ENCODE measurements around the gene CNGA3. TPM values are rescaled to one million over a fixed set of nuclear protein-coding genes. Genes with fewer than 3 reads are reported as not detected.

The CNGA3 gene
- total and polyA plus RNA-seq, 2 experiments from 2014 or later, result under 0.01 to 0.30 TPM

GRCh38 chr2:98394595-98395153 lies 48.4 kb downstream of the CNGA3 start:
- WGBS, 2 experiments (ENCODE audit: low coverage in 1 of 2, low lambda C conversion rate in 2 of 2, missing lambda C conversion rate in 2 of 2), result 77 to 83% methylated on average over 3 of the region's 3 CpGs
- Histone ChIP-seq H3K27ac (no peak overlapping the region), H3F3A (ENCODE audit: insufficient read depth) (no peaks in the 10 kb centered on the region), H3K4me2 (ENCODE audit: unreplicated experiment) (no peak overlapping the region), H3K36me3 (ENCODE audit: low read depth) (no peaks in the 10 kb centered on the region), H2AFZ (no peak overlapping the region), H3K9me2 (ENCODE audit: insufficient read depth) (no peaks in the 10 kb centered on the region), H3K9me3 (ENCODE audit: low read depth) (no peaks in the 10 kb centered on the region), H3K4me1 (ENCODE audit: insufficient read depth) (no peaks in the 10 kb centered on the region), H4K20me1 (ENCODE audit: insufficient read depth) (no peaks in the 10 kb centered on the region), H3K27me3 (replicated peaks; ENCODE audit: insufficient read depth) (peaks cover 21% of the 10 kb centered on the region), H3K79me2 (ENCODE audit: insufficient read depth) (no peaks in the 10 kb centered on the region), H3K4me3 (no peak overlapping the region), H3K9ac (no peak overlapping the region)
- DNase-seq, result peak; percentile 21
- TF ChIP-seq EZH2phosphoT487 (IDR thresholded peaks at IDR 0.05; ENCODE audit: insufficient read depth, low read depth), result no peak
- no peak for TF ChIP-seq EZH2 (IDR thresholded peaks at IDR 0.05; ENCODE audit: insufficient read depth, poor library complexity, severe bottlenecking)
- in situ Hi-C loops (cut with MboI), result no loop called here

- H3K27me3 ChIP-seq (replicated peaks; ENCODE audit: insufficient read depth), result peaks cover 29% of the 10 kb centered on the region
- H3K9me2 ChIP-seq (ENCODE audit: insufficient read depth), result no peaks in the 10 kb centered on the region
- DNase-seq, result no peak
- H3K4me3 ChIP-seq, result no peak overlapping the region
- TF ChIP-seq EZH2phosphoT487 (IDR thresholded peaks at IDR 0.05; ENCODE audit: insufficient read depth, low read depth) (no peak), EZH2 (IDR thresholded peaks at IDR 0.05; ENCODE audit: insufficient read depth, poor library complexity, severe bottlenecking) (no peak)
- no peaks in the 10 kb centered on the region for H3K9me3 ChIP-seq (ENCODE audit: low read depth)
- H3K9ac ChIP-seq, result no peak overlapping the region
- no peaks in the 10 kb centered on the region for H3K36me3 ChIP-seq (ENCODE audit: low read depth)
- H3K27ac ChIP-seq, result no peak overlapping the region
- no peaks in the 10 kb centered on the region for H3K4me1 ChIP-seq (ENCODE audit: insufficient read depth)
- H3F3A ChIP-seq (ENCODE audit: insufficient read depth), result no peaks in the 10 kb centered on the region
- H3K4me2 ChIP-seq (ENCODE audit: unreplicated experiment), result no peak overlapping the region
- WGBS, 2 experiments (ENCODE audit: low coverage in 1 of 2, low lambda C conversion rate in 2 of 2, missing lambda C conversion rate in 2 of 2), result 54% methylated on average over 6 of the region's 6 CpGs
- no peaks in the 10 kb centered on the region for H4K20me1 ChIP-seq (ENCODE audit: insufficient read depth)
- in situ Hi-C loops (cut with MboI), result no loop called here
- no peak overlapping the region for H2AFZ ChIP-seq
- H3K79me2 ChIP-seq (ENCODE audit: insufficient read depth), result no peaks in the 10 kb centered on the region
Measured at GRCh38 chr2:98395977-98396376, 49.7 kb downstream of the CNGA3 start.

GRCh38 chr2:98396745-98397355 lies 50.6 kb downstream of the CNGA3 start:
- WGBS, 2 experiments (ENCODE audit: low coverage in 1 of 2, low lambda C conversion rate in 2 of 2, missing lambda C conversion rate in 2 of 2), result 73 to 77% methylated on average over 21 to 23 of the region's 23 CpGs
- no peak overlapping the region for H3K9ac ChIP-seq
- H3F3A ChIP-seq (ENCODE audit: insufficient read depth), result no peaks in the 10 kb centered on the region
- no peaks in the 10 kb centered on the region for H4K20me1 ChIP-seq (ENCODE audit: insufficient read depth)
- H3K9me3 ChIP-seq (ENCODE audit: low read depth), result no peaks in the 10 kb centered on the region
- no peak overlapping the region for H3K4me3 ChIP-seq
- H3K27me3 ChIP-seq (replicated peaks; ENCODE audit: insufficient read depth), result peaks cover 38% of the 10 kb centered on the region
- H3K36me3 ChIP-seq (ENCODE audit: low read depth), result no peaks in the 10 kb centered on the region
- in situ Hi-C loops (cut with MboI), result no loop called here
- no peak overlapping the region for H3K27ac ChIP-seq
- no peaks in the 10 kb centered on the region for H3K4me1 ChIP-seq (ENCODE audit: insufficient read depth)
- H2AFZ ChIP-seq, result no peak overlapping the region
- H3K9me2 ChIP-seq (ENCODE audit: insufficient read depth), result no peaks in the 10 kb centered on the region
- H3K4me2 ChIP-seq (ENCODE audit: unreplicated experiment), result no peak overlapping the region
- DNase-seq, result no peak
- no peaks in the 10 kb centered on the region for H3K79me2 ChIP-seq (ENCODE audit: insufficient read depth)
- TF ChIP-seq EZH2phosphoT487 (IDR thresholded peaks at IDR 0.05; ENCODE audit: insufficient read depth, low read depth) (no peak), EZH2 (IDR thresholded peaks at IDR 0.05; ENCODE audit: insufficient read depth, poor library complexity, severe bottlenecking) (no peak)

DNA sequence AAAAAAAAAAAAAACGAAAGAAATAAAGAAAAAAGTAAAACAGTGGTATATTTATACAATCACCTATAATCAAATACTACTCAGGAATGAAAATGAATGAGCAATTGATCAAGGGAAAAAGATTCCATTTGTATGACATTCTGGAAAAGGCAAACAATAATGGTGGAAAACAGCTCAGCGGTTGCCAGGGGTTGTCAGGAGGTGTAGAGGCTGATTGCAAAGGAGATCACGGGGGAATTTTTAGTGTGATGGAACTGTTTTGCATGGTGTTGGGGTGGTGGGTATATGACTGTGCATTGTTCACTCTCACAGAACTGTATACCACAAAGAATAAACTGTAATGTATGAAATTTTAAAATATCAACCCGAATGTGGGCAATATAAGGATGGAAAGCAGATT lies 52.9 kb downstream of the CNGA3 start:
- peaks cover 53% of the 10 kb centered on the region for H3K27me3 ChIP-seq (replicated peaks; ENCODE audit: insufficient read depth)
- H3F3A ChIP-seq (ENCODE audit: insufficient read depth), result no peaks in the 10 kb centered on the region
- in situ Hi-C loops (cut with MboI), result no loop called here
- H3K9ac ChIP-seq, result no peak overlapping the region
- no peaks in the 10 kb centered on the region for H4K20me1 ChIP-seq (ENCODE audit: insufficient read depth)
- no peak for TF ChIP-seq EZH2 (IDR thresholded peaks at IDR 0.05; ENCODE audit: insufficient read depth, poor library complexity, severe bottlenecking)
- no peak for TF ChIP-seq EZH2phosphoT487 (IDR thresholded peaks at IDR 0.05; ENCODE audit: insufficient read depth, low read depth)
- H3K4me1 ChIP-seq (ENCODE audit: insufficient read depth), result no peaks in the 10 kb centered on the region
- 29 to 36% methylated on average over 4 of the region's 4 CpGs for WGBS, 2 experiments (ENCODE audit: low coverage in 1 of 2, low lambda C conversion rate in 2 of 2, missing lambda C conversion rate in 2 of 2)
- no peak overlapping the region for H3K4me3 ChIP-seq
- H3K9me2 ChIP-seq (ENCODE audit: insufficient read depth), result no peaks in the 10 kb centered on the region
- DNase-seq, result no peak
- no peaks in the 10 kb centered on the region for H3K9me3 ChIP-seq (ENCODE audit: low read depth)
- no peak overlapping the region for H2AFZ ChIP-seq
- H3K79me2 ChIP-seq (ENCODE audit: insufficient read depth), result no peaks in the 10 kb centered on the region
- H3K36me3 ChIP-seq (ENCODE audit: low read depth), result no peaks in the 10 kb centered on the region
- H3K27ac ChIP-seq, result no peak overlapping the region
- H3K4me2 ChIP-seq (ENCODE audit: unreplicated experiment), result no peak overlapping the region
